ENCODE results near the gene RSKR.

RSKR gene

DNA sequence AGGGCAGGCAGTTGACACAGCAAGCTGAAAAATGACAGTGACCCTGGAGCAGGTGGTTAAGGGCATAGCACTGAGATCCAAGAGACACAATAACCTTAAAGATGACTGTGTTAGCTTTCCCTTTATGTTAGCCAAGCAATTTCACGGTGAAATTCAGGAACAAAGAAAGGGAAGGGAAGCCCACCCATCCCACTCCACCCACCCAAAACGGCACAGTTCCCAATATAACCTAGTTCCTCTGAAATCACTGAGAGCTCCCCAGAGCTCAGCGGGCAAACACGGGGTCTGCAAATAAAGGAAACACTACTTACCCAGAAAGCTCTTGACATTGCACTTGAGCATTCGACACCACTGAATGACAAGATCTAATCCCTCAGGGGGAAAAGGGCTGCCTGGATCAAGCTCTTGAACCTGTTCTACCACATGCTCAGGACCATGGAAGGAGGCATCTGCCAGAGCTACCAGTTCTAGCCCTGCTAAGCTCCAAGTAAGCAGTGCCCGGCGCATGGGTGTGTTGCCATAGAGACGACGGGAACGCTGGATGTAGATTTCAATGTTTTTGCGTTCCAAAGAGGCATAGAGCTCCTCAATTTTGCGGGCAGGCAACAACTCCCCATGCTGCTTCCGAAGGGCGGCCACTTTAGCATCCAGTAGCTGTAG, 20.4 kb upstream of the RSKR start:
- DNase-seq (ENCODE audit: low spot score) (no peak), ATAC-seq (ENCODE audit: low read depth) (no peak)
- no peak overlapping the region for H3K27ac ChIP-seq (ENCODE audit: poor library complexity, severe bottlenecking)
- no peaks in the 10 kb centered on the region for H3K27me3 ChIP-seq (ENCODE audit: insufficient read depth, poor library complexity, severe bottlenecking)
- H3K36me3 ChIP-seq (ENCODE audit: low read depth), result peaks cover 95% of the 10 kb centered on the region
- H3K4me1 ChIP-seq (ENCODE audit: insufficient read depth, poor library complexity, severe bottlenecking), result no peaks in the 10 kb centered on the region
- no peak overlapping the region for H3K4me3 ChIP-seq (ENCODE audit: severe bottlenecking)
- H3K9me3 ChIP-seq (ENCODE audit: severe bottlenecking), result no peaks in the 10 kb centered on the region
- TF ChIP-seq, protein P1, sequence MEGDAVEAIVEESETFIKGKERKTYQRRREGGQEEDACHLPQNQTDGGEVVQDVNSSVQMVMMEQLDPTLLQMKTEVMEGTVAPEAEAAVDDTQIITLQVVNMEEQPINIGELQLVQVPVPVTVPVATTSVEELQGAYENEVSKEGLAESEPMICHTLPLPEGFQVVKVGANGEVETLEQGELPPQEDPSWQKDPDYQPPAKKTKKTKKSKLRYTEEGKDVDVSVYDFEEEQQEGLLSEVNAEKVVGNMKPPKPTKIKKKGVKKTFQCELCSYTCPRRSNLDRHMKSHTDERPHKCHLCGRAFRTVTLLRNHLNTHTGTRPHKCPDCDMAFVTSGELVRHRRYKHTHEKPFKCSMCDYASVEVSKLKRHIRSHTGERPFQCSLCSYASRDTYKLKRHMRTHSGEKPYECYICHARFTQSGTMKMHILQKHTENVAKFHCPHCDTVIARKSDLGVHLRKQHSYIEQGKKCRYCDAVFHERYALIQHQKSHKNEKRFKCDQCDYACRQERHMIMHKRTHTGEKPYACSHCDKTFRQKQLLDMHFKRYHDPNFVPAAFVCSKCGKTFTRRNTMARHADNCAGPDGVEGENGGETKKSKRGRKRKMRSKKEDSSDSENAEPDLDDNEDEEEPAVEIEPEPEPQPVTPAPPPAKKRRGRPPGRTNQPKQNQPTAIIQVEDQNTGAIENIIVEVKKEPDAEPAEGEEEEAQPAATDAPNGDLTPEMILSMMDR (IDR thresholded peaks at IDR 0.05; ENCODE audit: poor library complexity, severe bottlenecking), result no peak

GRCh38 chr17:28626818-28627217, 12.8 kb upstream of the RSKR start:
- H3K27me3 ChIP-seq (ENCODE audit: insufficient read depth, poor library complexity, severe bottlenecking), result no peaks in the 10 kb centered on the region
- no peak for DNase-seq (ENCODE audit: low spot score)
- no peak overlapping the region for H3K27ac ChIP-seq (ENCODE audit: poor library complexity, severe bottlenecking)
- TF ChIP-seq, protein P1 (IDR thresholded peaks at IDR 0.05; ENCODE audit: poor library complexity, severe bottlenecking), result no peak
- H3K4me3 ChIP-seq (ENCODE audit: severe bottlenecking), result no peak overlapping the region
- H3K36me3 ChIP-seq (ENCODE audit: low read depth), result peaks cover 84% of the 10 kb centered on the region
- no peak for ATAC-seq (ENCODE audit: low read depth)
- no peaks in the 10 kb centered on the region for H3K4me1 ChIP-seq (ENCODE audit: insufficient read depth, poor library complexity, severe bottlenecking)
- H3K9me3 ChIP-seq (ENCODE audit: severe bottlenecking), result no peaks in the 10 kb centered on the region

DNA sequence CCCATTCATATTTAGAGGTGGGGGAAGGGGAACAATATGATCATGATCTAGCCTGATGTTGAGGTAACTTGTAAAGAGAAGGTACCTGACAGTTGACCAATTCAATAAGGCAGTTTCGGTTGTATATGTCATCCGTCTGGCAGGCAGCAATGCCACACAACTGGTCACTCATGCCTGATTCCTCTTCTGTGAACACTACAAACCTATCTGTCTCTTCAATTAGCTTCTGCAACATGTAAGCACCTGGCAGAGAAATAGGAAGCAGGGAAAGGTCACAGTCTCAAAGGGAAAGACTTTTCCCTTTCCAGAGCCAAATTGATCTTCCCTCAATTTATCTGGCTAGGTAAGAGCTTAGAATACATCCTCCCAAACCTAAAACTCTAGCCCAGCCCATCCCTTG, 10.2 kb upstream of the RSKR start:
- Histone ChIP-seq H3K36me3 (ENCODE audit: low read depth) (peaks cover 88% of the 10 kb centered on the region), H3K27ac (ENCODE audit: poor library complexity, severe bottlenecking) (no peak overlapping the region), H3K9me3 (ENCODE audit: severe bottlenecking) (no peaks in the 10 kb centered on the region), H3K27me3 (ENCODE audit: insufficient read depth, poor library complexity, severe bottlenecking) (no peaks in the 10 kb centered on the region), H3K4me1 (ENCODE audit: insufficient read depth, poor library complexity, severe bottlenecking) (no peaks in the 10 kb centered on the region), H3K4me3 (ENCODE audit: severe bottlenecking) (no peak overlapping the region)
- no peak for DNase-seq (ENCODE audit: low spot score)
- ATAC-seq (ENCODE audit: low read depth), result no peak
- TF ChIP-seq, protein P1 (IDR thresholded peaks at IDR 0.05; ENCODE audit: poor library complexity, severe bottlenecking), result no peak

DNA sequence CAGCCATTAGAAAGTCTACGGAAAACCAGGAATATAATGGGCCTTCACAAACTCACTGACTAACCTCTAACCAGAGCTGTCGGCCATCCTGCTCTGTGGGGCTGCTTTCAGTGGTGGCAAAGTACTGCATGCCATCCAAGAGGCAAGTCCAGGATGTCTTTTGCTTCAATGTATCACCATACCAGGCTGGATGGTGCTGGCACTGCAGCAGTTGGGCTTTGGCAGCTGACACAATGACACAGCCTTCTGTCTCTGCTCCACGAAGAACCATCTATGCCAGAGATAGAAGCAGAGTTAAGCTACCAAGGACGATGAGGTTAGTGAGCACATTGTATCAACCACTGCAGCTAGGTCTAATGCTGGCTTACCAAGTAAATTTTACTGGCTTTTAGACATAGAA, 9.7 kb upstream of the RSKR start:
- TF ChIP-seq, protein P1 (IDR thresholded peaks at IDR 0.05; ENCODE audit: poor library complexity, severe bottlenecking), result no peak
- Histone ChIP-seq H3K27ac (ENCODE audit: poor library complexity, severe bottlenecking) (no peak overlapping the region), H3K4me3 (ENCODE audit: severe bottlenecking) (no peak overlapping the region), H3K27me3 (ENCODE audit: insufficient read depth, poor library complexity, severe bottlenecking) (no peaks in the 10 kb centered on the region), H3K36me3 (ENCODE audit: low read depth) (peaks cover 90% of the 10 kb centered on the region), H3K4me1 (ENCODE audit: insufficient read depth, poor library complexity, severe bottlenecking) (no peaks in the 10 kb centered on the region), H3K9me3 (ENCODE audit: severe bottlenecking) (no peaks in the 10 kb centered on the region)
- ATAC-seq (ENCODE audit: low read depth) (no peak), DNase-seq (ENCODE audit: low spot score) (no peak)

- H3K27me3 ChIP-seq (ENCODE audit: insufficient read depth, poor library complexity, severe bottlenecking), result no peaks in the 10 kb centered on the region
- no peaks in the 10 kb centered on the region for H3K9me3 ChIP-seq (ENCODE audit: severe bottlenecking)
- H3K27ac ChIP-seq (ENCODE audit: poor library complexity, severe bottlenecking), result no peak overlapping the region
- ATAC-seq (ENCODE audit: low read depth), result no peak
- H3K4me1 ChIP-seq (ENCODE audit: insufficient read depth, poor library complexity, severe bottlenecking), result no peaks in the 10 kb centered on the region
- TF ChIP-seq, protein P1 (IDR thresholded peaks at IDR 0.05; ENCODE audit: poor library complexity, severe bottlenecking), result no peak
- no peak overlapping the region for H3K4me3 ChIP-seq (ENCODE audit: severe bottlenecking)
- no peak for DNase-seq (ENCODE audit: low spot score)
- peaks cover 93% of the 10 kb centered on the region for H3K36me3 ChIP-seq (ENCODE audit: low read depth)
Observed at GRCh38 chr17:28622186-28622585, 8.2 kb upstream of the RSKR start.

Data from RWPE2 (cell line).